HG03571 (cell line): ENCODE measurements around the gene SCUBE1.

Experiments used
- ATAC-seq: cut with Tn5 transposase; IDR thresholded peaks from one replicate; pipeline ENCODE4 v1.9.1; 2021; ENCODE audit not compliant: unreplicated experiment

Gene SCUBE1

GRCh38 chr22:43202756-43203410 is 140.3 kb downstream of the SCUBE1 start:
- no peak for ATAC-seq

- ATAC-seq = no peak
Measured at GRCh38 chr22:43202326-43202725, 140.8 kb downstream of the SCUBE1 start.

GRCh38 chr22:43201486-43202219 is 141.5 kb downstream of the SCUBE1 start:
- no peak for ATAC-seq

GRCh38 chr22:43200555-43200954 is 142.6 kb downstream of the SCUBE1 start:
- no peak for ATAC-seq

- no peak for ATAC-seq
Measured at GRCh38 chr22:43200031-43200430, 143.1 kb downstream of the SCUBE1 start.

- ATAC-seq = no peak
Measured at GRCh38 chr22:43199541-43199940, 143.6 kb downstream of the SCUBE1 start.

- ATAC-seq = no peak
Measured at GRCh38 chr22:43198936-43199335, 144.2 kb downstream of the SCUBE1 start.

- ATAC-seq = no peak
Measured at GRCh38 chr22:43198126-43198525, 145.0 kb downstream of the SCUBE1 start.

- ATAC-seq = no peak
Measured at GRCh38 chr22:43197271-43197941, 145.8 kb downstream of the SCUBE1 start.

GRCh38 chr22:43191831-43192230 is 151.3 kb downstream of the SCUBE1 start:
- no peak for ATAC-seq

GRCh38 chr22:43188829-43189545 is 154.2 kb downstream of the SCUBE1 start:
- ATAC-seq = no peak

GRCh38 chr22:43187171-43188099 is 155.7 kb downstream of the SCUBE1 start:
- ATAC-seq = peak; percentile 76

- ATAC-seq = peak; percentile 40
Measured at GRCh38 chr22:43186272-43187170, 156.7 kb downstream of the SCUBE1 start, which contains the start of gene TTLL12. Gene TTLL12 (minus strand): TSS chr22:43187134. CDS start chr22:43187069, 65 bp downstream.

- ATAC-seq = no peak
Measured at GRCh38 chr22:43185860-43186261, 157.3 kb downstream of the SCUBE1 start.

- no peak for ATAC-seq
Measured at GRCh38 chr22:43183496-43184277, 159.5 kb downstream of the SCUBE1 start.

GRCh38 chr22:43182726-43183125 is 160.4 kb downstream of the SCUBE1 start:
- ATAC-seq = no peak

GRCh38 chr22:43182118-43182517 is 161.1 kb downstream of the SCUBE1 start:
- no peak for ATAC-seq

GRCh38 chr22:43181321-43182076 is 161.7 kb downstream of the SCUBE1 start:
- ATAC-seq = no peak
